A673 (cell line): ENCODE results near the gene ZNF280D. TPM values are rescaled to one million over a fixed set of nuclear protein-coding genes. Genes with fewer than 3 reads are reported as not detected.

ENCODE experiments used
- BruUV-seq: library from RNA; stranded (reverse); fragments of 400-500 nt; replicated peaks from 2 replicates; lab custom pipeline; 2021; lab: Mats Ljungman, UMichigan
- CTCF ChIA-PET: fragments of 300-600 bp; sonication (Branson Sonifier 250); formaldehyde crosslinking; loops from one replicate; lab custom pipeline; 2022; ENCODE audit warnings: antibody characterized with exemption; lab: Charles Lee
- POLR2A ChIA-PET: fragments of 300-600 bp; sonication (Branson Sonifier 250); formaldehyde crosslinking; loops from one replicate; lab custom pipeline; 2022; ENCODE audit warnings: antibody characterized with exemption; ENCODE audit not compliant: low non-redundant PET; lab: Charles Lee
- DNase-seq: peaks from one replicate; pipeline ENCODE4 v3.0.0-alpha.2; 2015; ENCODE audit warnings: low spot score
- H3K27ac ChIP-seq: fragments of 200-600 bp; sonication (generic); 2 replicates; pipeline ENCODE4 v1.5.1; 2016; ENCODE audit warnings: mixed run types, low read depth, mild to moderate bottlenecking, mixed read lengths, antibody characterized with exemption, low read length; ENCODE audit not compliant: poor library complexity, severe bottlenecking
- H3K27me3 ChIP-seq: fragments of 200-600 bp; sonication (generic); replicated peaks from 2 replicates; pipeline ENCODE4 v1.6.1; 2017; ENCODE audit warnings: mixed run types, low read depth, mild to moderate bottlenecking, mixed read lengths, antibody characterized with exemption, low read length; ENCODE audit not compliant: insufficient read depth, poor library complexity
- H3K36me3 ChIP-seq: fragments of 200-600 bp; sonication (generic); 2 replicates; pipeline ENCODE4 v1.6.1; 2016; ENCODE audit warnings: mixed run types, mild to moderate bottlenecking, mixed read lengths, antibody characterized with exemption, low read length; ENCODE audit not compliant: insufficient read depth, poor library complexity, severe bottlenecking
- H3K4me1 ChIP-seq: fragments of 200-600 bp; sonication (generic); 2 replicates; pipeline ENCODE4 v1.6.1; 2017; ENCODE audit warnings: mixed run types, mild to moderate bottlenecking, mixed read lengths, antibody characterized with exemption, low read length; ENCODE audit not compliant: insufficient read depth, poor library complexity, severe bottlenecking
- H3K4me3 ChIP-seq: fragments of 200-600 bp; sonication (generic); 2 replicates; pipeline ENCODE4 v1.5.1; 2016; ENCODE audit warnings: low read depth, mixed run types, mild to moderate bottlenecking, mixed read lengths, low read length; ENCODE audit not compliant: poor library complexity, severe bottlenecking
- H3K9me3 ChIP-seq: fragments of 200-600 bp; sonication (generic); 2 replicates; pipeline ENCODE4 v1.6.1; 2016; ENCODE audit warnings: mixed run types, low read depth, mild to moderate bottlenecking, mixed read lengths, antibody characterized with exemption, low read length; ENCODE audit not compliant: poor library complexity, severe bottlenecking
- CTCF ChIP-seq: fragments of 300-800, 200-600 bp; sonication (generic); conservative IDR thresholded peaks from 2 replicates; pipeline ENCODE4 v1.5.1; 2017; ENCODE audit warnings: low read depth, mild to moderate bottlenecking, antibody characterized with exemption, low read length, moderate library complexity, mixed read lengths
- EZH2 ChIP-seq: fragments of 200-600 bp; sonication (generic); IDR thresholded peaks from 2 replicates; pipeline ENCODE4 v1.6.1; 2017; ENCODE audit warnings: borderline replicate concordance, low read depth, mild to moderate bottlenecking, mixed read lengths, antibody characterized with exemption, low read length; ENCODE audit not compliant: poor library complexity, severe bottlenecking
- intact Hi-C: fragments of 100-400 bp; cut with micrococcal nuclease; formaldehyde crosslinking; loops from one replicate; pipeline ENCODE4 v1.10.0; 2022; ENCODE audit not compliant: unreplicated experiment
- total RNA-seq: library from RNA; stranded (reverse); gene quantifications from 2 replicates; pipeline ENCODE4 v1.2.3, GENCODE V29; 2021

ZNF280D gene
- total RNA-seq, 1 experiment from 2014 or later: 44.1 TPM

- DNase-seq: no peak
- intact Hi-C loops: loop anchor here (10.0 kb wide), 2 partner anchors 128 to 242 kb away; no protein-coding TSS in a partner anchor
- no peaks in the 10 kb centered on the region for H3K36me3 ChIP-seq
- ChIA-PET POLR2A (no interaction called here), CTCF (no interaction called here)
- TF ChIP-seq CTCF (no peak), EZH2 (no peak)
- no peak overlapping the region for H3K4me3 ChIP-seq
- no TSS peak for BruUV-seq
- H3K9me3 ChIP-seq: peaks cover 4% of the 10 kb centered on the region
- peaks cover 13% of the 10 kb centered on the region for H3K4me1 ChIP-seq
- H3K27me3 ChIP-seq: no peaks in the 10 kb centered on the region
- no peak overlapping the region for H3K27ac ChIP-seq
Observed at GRCh38 chr15:56736881-56737707, 3.8 kb upstream of the ZNF280D start.

- ChIA-PET CTCF (no interaction called here), POLR2A (no interaction called here)
- Histone ChIP-seq H3K4me1 (peaks cover 20% of the 10 kb centered on the region), H3K27me3 (no peaks in the 10 kb centered on the region), H3K9me3 (peaks cover 4% of the 10 kb centered on the region), H3K36me3 (no peaks in the 10 kb centered on the region), H3K4me3 (no peak overlapping the region), H3K27ac (no peak overlapping the region)
- peak; percentile 53 for DNase-seq
- TF ChIP-seq CTCF (no peak), EZH2 (no peak)
- BruUV-seq: no TSS peak
- intact Hi-C loops: loop anchor here (10.0 kb wide), 2 partner anchors 128 to 242 kb away; no protein-coding TSS in a partner anchor
Observed at GRCh38 chr15:56736308-56736707, 3.0 kb upstream of the ZNF280D start.

GRCh38 chr15:56735589-56735988 is 2.3 kb upstream of the ZNF280D start:
- Histone ChIP-seq H3K4me3 (no peak overlapping the region), H3K9me3 (peaks cover 4% of the 10 kb centered on the region), H3K4me1 (peaks cover 27% of the 10 kb centered on the region), H3K27ac (no peak overlapping the region), H3K36me3 (no peaks in the 10 kb centered on the region), H3K27me3 (no peaks in the 10 kb centered on the region)
- POLR2A ChIA-PET: no interaction called here
- TF ChIP-seq CTCF (no peak), EZH2 (no peak)
- intact Hi-C loops: loop anchor here (10.0 kb wide), 2 partner anchors 129 to 241 kb away; no protein-coding TSS in a partner anchor
- DNase-seq: no peak
- CTCF ChIA-PET: no interaction called here
- BruUV-seq: no TSS peak
